HL-60 (cell line): ENCODE measurements around the gene ARID1B.

Experiments
- DNase-seq, 2 experiments: peaks; one replicate each; pipeline ENCODE4 v3.0.0-alpha.2; 2010 to 2020; ENCODE audit warnings: low read depth in 1 of 2, low spot score in 1 of 2
- H3K27ac ChIP-seq: fragments of 250-450 bp; sonication (Bioruptor Pico); replicated peaks from 2 replicates; pipeline ENCODE4 v1.5.1; 2020; ENCODE audit warnings: mild to moderate bottlenecking, moderate library complexity
- H3K27me3 ChIP-seq: fragments of 250-450 bp; sonication (Bioruptor Pico); 2 replicates; pipeline ENCODE4 v1.5.1; 2021; ENCODE audit warnings: mild to moderate bottlenecking, moderate library complexity; ENCODE audit not compliant: insufficient read depth, poor library complexity, severe bottlenecking
- H3K4me3 ChIP-seq: replicated peaks from 2 replicates; pipeline ENCODE4 v1.5.1; 2011; ENCODE audit warnings: mild to moderate bottlenecking, control low read depth, low read length; ENCODE audit not compliant: insufficient read depth
- GABPA ChIP-seq: IDR thresholded peaks from 2 replicates; pipeline ENCODE4 v1.6.1; 2012; ENCODE audit warnings: low read depth
- POLR2AphosphoS5 ChIP-seq: IDR thresholded peaks from 2 replicates; pipeline ENCODE4 v1.6.1; 2012; ENCODE audit warnings: low read depth
- SPI1 ChIP-seq: IDR thresholded peaks from 2 replicates; pipeline ENCODE4 v1.6.1; 2012; ENCODE audit warnings: low read depth, mild to moderate bottlenecking, borderline replicate concordance
- TF ChIP-seq, protein P1 (sequence below): IDR thresholded peaks from one replicate; pipeline ENCODE4 v1.5.1; 2011; ENCODE audit warnings: low read length, control low read depth, inconsistent platforms; ENCODE audit not compliant: insufficient read depth
- TF ChIP-seq, protein P2 (sequence below): IDR thresholded peaks from 2 replicates; pipeline ENCODE4 v1.6.1; 2012; ENCODE audit warnings: low read depth; ENCODE audit not compliant: insufficient replicate concordance

The ARID1B gene

DNA sequence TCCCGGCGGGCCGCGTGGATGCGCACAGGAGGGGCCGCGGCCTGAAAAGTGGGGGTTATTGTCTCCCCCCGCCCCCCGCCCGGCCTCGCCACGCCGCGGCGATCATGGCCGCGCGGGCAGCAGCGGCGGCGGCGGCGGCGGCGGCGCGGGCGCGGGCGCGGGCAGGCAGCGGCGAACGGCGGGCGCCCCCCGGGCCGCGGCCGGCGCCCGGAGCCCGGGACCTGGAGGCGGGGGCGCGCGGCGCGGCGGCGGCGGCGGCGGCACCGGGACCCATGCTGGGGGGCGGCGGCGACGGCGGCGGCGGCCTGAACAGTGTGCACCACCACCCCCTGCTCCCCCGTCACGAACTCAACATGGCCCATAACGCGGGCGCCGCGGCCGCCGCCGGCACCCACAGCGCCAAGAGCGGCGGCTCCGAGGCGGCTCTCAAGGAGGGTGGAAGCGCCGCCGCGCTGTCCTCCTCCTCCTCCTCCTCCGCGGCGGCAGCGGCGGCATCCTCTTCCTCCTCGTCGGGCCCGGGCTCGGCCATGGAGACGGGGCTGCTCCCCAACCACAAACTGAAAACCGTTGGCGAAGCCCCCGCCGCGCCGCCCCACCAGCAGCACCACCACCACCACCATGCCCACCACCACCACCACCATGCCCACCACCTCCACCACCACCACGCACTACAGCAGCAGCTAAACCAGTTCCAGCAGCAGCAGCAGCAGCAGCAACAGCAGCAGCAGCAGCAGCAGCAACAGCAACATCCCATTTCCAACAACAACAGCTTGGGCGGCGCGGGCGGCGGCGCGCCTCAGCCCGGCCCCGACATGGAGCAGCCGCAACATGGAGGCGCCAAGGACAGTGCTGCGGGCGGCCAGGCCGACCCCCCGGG is 637 bp downstream of the ARID1B start:
- peak overlapping the region; percentile 58 for H3K4me3 ChIP-seq
- H3K27me3 ChIP-seq: no peaks in the 10 kb centered on the region
- H3K27ac ChIP-seq: peak overlapping the region; percentile 99
- TF ChIP-seq POLR2AphosphoS5: peak; percentile 24; the same call in 1 of the 2 replicates
- TF ChIP-seq, protein P1, sequence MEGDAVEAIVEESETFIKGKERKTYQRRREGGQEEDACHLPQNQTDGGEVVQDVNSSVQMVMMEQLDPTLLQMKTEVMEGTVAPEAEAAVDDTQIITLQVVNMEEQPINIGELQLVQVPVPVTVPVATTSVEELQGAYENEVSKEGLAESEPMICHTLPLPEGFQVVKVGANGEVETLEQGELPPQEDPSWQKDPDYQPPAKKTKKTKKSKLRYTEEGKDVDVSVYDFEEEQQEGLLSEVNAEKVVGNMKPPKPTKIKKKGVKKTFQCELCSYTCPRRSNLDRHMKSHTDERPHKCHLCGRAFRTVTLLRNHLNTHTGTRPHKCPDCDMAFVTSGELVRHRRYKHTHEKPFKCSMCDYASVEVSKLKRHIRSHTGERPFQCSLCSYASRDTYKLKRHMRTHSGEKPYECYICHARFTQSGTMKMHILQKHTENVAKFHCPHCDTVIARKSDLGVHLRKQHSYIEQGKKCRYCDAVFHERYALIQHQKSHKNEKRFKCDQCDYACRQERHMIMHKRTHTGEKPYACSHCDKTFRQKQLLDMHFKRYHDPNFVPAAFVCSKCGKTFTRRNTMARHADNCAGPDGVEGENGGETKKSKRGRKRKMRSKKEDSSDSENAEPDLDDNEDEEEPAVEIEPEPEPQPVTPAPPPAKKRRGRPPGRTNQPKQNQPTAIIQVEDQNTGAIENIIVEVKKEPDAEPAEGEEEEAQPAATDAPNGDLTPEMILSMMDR: no peak
- DNase-seq: peak in 1 of 2 experiments; percentile 56

DNA sequence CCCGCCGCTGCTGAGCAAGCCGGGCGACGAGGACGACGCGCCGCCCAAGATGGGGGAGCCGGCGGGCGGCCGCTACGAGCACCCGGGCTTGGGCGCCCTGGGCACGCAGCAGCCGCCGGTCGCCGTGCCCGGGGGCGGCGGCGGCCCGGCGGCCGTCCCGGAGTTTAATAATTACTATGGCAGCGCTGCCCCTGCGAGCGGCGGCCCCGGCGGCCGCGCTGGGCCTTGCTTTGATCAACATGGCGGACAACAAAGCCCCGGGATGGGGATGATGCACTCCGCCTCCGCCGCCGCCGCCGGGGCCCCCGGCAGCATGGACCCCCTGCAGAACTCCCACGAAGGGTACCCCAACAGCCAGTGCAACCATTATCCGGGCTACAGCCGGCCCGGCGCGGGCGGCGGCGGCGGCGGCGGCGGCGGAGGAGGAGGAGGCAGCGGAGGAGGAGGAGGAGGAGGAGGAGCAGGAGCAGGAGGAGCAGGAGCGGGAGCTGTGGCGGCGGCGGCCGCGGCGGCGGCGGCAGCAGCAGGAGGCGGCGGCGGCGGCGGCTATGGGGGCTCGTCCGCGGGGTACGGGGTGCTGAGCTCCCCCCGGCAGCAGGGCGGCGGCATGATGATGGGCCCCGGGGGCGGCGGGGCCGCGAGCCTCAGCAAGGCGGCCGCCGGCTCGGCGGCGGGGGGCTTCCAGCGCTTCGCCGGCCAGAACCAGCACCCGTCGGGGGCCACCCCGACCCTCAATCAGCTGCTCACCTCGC is 1.5 kb downstream of the ARID1B start:
- peak overlapping the region; percentile 58 for H3K4me3 ChIP-seq
- TF ChIP-seq GABPA (no peak), POLR2AphosphoS5 (no peak; the same call in 1 of the 2 replicates), SPI1 (no peak)
- TF ChIP-seq, protein P2, sequence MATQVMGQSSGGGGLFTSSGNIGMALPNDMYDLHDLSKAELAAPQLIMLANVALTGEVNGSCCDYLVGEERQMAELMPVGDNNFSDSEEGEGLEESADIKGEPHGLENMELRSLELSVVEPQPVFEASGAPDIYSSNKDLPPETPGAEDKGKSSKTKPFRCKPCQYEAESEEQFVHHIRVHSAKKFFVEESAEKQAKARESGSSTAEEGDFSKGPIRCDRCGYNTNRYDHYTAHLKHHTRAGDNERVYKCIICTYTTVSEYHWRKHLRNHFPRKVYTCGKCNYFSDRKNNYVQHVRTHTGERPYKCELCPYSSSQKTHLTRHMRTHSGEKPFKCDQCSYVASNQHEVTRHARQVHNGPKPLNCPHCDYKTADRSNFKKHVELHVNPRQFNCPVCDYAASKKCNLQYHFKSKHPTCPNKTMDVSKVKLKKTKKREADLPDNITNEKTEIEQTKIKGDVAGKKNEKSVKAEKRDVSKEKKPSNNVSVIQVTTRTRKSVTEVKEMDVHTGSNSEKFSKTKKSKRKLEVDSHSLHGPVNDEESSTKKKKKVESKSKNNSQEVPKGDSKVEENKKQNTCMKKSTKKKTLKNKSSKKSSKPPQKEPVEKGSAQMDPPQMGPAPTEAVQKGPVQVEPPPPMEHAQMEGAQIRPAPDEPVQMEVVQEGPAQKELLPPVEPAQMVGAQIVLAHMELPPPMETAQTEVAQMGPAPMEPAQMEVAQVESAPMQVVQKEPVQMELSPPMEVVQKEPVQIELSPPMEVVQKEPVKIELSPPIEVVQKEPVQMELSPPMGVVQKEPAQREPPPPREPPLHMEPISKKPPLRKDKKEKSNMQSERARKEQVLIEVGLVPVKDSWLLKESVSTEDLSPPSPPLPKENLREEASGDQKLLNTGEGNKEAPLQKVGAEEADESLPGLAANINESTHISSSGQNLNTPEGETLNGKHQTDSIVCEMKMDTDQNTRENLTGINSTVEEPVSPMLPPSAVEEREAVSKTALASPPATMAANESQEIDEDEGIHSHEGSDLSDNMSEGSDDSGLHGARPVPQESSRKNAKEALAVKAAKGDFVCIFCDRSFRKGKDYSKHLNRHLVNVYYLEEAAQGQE: no peak
- no peaks in the 10 kb centered on the region for H3K27me3 ChIP-seq
- H3K27ac ChIP-seq: peak overlapping the region; percentile 99
- peak in 1 of 2 experiments; percentile 46 for DNase-seq

DNA sequence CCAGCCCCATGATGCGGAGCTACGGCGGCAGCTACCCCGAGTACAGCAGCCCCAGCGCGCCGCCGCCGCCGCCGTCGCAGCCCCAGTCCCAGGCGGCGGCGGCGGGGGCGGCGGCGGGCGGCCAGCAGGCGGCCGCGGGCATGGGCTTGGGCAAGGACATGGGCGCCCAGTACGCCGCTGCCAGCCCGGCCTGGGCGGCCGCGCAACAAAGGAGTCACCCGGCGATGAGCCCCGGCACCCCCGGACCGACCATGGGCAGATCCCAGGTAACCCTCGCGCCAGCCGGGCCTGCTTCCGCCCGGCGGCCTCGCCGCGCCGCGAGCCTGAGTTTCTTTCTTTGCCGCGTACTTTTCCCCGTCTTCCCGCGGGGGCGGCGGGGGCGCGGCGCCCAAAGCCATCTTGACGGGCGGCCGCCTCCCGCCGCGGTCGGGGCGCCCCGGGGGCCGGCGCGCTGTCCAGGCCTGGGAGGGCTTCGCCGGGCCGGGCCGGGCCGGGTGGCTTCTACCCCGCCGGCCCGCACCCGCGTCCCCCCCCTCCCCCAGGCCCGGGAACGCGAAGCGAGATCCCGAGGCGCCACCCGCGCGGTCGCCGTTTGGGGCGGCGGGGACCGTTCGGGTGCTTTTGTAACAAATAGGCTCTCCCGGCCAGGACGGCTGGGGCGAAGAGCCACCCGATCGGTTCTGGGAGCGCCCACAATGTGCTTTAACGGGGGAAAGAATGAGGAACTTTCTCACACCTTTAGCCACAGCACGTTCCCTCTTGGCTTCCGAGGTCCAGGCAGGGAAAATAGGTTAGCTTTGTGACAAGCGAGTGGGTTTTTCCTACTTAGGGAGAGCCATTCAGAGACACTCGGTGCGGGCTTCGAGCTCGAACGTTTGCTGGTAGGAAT is 2.3 kb downstream of the ARID1B start:
- peak overlapping the region; percentile 88 for H3K27ac ChIP-seq
- H3K4me3 ChIP-seq: peak overlapping the region; percentile 58
- H3K27me3 ChIP-seq: no peaks in the 10 kb centered on the region
- no peak for TF ChIP-seq GABPA
- peak; percentile 37; the same call in 1 of the 2 replicates for TF ChIP-seq POLR2AphosphoS5
- TF ChIP-seq, protein P2: peak; percentile 5
- TF ChIP-seq SPI1: no peak
- peak in 1 of 2 experiments; percentile 48 for DNase-seq

DNA sequence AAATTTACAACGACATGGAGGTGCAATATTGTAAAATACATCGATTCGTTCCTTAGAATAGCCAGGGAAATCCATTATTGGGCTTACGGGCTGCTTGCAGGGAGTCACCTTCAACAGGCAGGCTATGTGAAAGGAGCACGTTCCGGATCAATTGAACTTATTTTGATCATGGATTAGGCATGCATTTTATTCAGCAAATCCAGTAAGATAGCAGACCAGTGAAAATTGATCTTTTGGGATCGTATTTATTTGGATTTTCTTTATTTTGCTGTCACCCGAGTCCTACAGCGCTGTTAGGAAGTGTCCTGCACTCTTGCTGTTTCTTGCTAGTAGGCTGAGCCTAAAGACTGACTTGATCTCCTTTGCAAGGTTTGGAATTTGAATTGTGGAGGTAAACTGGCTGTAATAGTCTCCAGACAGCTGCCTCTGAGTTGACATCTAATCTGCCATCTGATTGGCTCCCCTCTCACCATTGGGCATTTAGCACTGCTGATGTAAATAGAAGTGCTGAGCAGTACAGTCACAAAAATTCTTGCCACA is 3.0 kb downstream of the ARID1B start:
- Histone ChIP-seq H3K27me3 (no peaks in the 10 kb centered on the region), H3K27ac (peak overlapping the region; percentile 88), H3K4me3 (peak overlapping the region; percentile 58)
- TF ChIP-seq, protein P2: no peak
- TF ChIP-seq GABPA (no peak), SPI1 (no peak), POLR2AphosphoS5 (no peak)
- TF ChIP-seq, protein P1: no peak
- peak in 1 of 2 experiments; percentile 76 for DNase-seq
